NCI-H345 (cell line): ENCODE measurements around the gene MIEF1.
A peak's percentile ranks its signal among the peaks of the same experiment; 100 is the strongest.

ENCODE experiments used
- DNase-seq: peaks from one replicate; lab custom pipeline; 2025; lab: John Stamatoyannopoulos, UW

Gene MIEF1

DNA sequence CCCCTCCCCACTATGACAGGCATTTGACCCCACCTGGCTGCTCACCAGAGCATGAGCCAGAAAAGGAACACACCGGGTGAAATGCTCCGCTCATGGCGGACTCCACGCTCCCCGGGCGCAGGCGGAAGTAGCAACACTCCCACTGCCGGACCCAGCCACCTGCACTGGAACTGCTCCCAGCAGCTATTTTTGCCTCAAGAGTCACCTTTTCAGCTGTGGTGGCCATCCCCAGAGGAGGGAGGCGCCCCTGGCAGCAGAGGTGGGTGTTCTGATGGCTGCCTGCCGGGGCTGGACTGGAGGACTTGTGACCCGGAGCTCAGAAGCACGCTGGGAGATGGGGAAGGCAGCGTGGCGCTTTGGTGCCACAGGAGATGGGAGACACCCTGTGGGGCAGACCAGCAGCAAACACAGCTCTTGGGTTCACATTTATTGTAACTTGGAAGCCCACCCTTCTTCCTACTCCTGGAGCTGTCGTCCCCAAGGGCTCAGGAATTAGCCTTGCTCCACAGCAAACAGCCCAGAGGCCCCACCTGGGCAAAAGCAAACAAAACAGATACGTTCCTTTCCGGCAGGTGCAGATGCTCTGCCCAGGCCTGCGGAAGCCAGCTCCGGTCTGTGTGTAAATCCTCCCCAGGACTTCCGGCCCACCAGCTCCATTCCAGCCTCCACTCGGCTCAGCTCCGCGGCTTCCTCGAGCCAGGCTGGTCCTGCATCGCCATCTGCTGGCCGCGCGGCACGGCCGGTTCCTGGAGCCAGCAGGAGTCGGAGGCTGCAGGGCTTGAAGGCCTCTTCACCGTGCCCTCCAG is 26.8 kb downstream of the MIEF1 start:
- DNase-seq, result peak; percentile 94

DNA sequence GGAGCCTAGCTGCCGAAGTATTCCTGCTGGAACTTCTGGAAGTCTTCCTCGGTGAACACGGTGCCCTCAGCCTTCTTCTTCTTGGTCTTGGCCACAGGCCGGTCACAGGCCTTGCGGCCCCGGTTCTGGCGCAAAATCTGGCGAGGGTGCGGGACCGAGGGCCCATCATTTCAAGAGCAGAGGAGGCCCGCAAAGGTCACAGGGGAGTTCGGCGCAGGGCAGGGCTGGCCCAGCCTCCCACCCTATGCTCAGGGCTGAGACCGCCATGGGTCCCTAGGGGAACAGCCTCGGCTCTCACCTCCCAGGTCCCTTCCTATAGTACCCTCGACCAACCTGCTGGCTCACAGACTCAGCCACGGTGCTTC is 27.4 kb downstream of the MIEF1 start:
- DNase-seq, result no peak

DNA sequence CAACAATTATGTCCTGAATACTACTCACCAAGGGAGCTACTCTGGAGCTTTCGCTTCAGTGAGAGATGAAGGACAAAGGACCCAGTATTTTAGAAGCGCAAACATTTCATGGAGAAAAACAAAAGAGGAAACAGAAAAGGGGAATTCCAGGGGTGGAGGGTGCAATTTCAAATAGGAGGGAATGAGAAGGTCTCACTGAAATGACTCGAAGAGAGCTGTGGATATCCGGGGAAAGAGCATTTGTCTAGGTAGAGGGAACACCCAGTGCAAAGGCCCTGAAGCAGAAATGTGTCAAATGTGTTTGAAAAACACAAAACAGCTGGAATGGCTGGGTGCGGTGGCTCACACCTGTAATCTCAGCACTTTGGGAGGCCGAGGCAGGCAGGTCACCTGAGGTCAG is 28.0 kb downstream of the MIEF1 start:
- DNase-seq, result no peak

DNA sequence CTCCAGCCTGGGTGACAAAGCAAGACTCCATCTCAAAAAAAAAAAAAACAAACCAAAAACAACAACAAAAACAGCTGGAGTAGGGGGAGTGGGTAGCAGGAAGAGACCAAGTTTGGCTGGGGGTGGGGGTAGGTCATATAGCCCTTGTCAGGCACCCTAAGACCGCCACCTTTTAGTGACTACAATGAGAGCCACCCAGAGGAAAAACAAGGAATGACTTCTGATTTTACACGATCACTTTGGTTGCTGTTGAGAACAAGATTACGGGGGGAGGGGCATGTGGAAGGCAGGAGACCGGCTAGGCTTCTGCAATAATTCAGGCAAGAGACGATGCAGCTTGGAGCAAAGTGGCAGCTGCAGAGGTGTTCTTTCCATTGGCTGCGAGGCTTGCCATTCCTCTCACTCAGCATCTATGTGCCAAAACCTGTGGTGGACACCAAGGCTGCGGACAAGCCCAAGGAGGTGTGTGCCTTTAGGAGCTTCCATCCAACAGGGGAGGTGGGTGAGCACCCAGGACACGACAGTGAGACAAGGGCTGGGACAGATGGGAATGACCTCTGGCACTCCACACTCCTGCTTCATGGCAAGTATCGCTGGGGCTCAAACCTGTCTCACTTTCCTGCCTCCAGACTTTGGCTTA is 28.7 kb downstream of the MIEF1 start:
- DNase-seq, result no peak

DNA sequence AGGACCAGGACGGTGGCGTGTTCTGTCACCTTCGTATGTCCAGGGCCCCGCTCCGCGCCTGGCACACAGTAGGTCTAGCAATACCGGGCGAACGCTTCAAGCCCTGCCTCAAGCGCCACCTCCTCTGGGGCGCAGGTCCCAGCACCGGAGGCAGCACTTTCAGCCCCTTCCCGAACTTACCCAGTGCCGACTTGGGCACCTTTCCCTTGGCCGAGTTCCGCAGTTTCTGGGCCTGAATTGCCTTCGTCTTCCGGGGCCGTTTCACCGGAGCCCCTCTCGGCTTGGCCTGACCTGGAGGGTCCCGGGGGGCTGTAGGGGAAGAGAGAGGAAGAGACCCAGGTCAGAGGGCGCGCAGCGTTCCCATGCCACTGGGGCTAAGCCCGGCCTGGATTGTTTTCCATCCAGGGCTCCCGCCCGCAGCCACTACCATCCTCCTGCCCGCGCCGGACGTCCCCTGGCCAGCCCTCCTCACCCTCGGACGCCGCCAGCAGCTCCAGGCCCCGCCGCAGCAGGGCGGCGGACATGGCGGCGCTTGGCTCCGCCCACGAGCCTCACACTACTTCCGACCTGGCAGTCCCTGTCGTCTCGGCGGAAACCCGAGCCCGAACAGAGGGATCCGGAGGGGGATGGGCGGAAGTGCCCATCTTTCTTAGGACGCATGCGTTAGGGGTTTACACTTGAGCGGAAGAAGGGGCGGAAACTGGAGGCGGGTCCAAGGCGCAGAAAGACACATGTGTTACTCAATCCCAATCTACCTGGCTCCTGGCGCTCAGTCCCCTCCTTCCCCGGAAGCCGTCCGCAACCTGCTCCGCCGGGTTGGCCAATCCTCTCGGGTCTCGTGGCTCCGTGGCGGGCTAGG is 30.4 kb downstream of the MIEF1 start, which contains the start of gene RPS19BP1:
Gene RPS19BP1, minus strand, starts transcription at position 534 of the 859 bp plus-strand sequence. Its CDS starts 10 bp downstream, at position 524.
- peak; percentile 98 for DNase-seq

DNA sequence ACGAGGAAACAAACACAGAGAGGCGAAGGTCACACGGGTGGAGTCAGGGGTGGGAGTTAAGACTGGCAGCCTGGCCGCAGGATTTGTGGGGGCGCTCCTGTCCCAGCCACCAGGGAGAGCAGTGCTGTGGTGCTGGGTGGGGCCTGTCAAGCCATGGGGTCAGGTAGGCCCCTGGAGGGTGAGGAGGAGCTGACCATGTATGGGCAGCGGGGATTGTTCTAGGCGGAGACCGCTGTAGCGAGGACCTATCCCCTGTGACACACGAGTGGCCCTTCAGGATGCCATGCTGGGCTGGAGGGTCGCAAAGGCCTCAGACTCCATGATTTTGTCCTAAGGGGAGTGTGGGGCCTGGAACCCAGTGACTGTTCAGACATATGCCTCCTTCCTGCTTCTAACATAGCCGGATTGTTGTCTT is 32.0 kb downstream of the MIEF1 start:
- DNase-seq, result no peak

DNA sequence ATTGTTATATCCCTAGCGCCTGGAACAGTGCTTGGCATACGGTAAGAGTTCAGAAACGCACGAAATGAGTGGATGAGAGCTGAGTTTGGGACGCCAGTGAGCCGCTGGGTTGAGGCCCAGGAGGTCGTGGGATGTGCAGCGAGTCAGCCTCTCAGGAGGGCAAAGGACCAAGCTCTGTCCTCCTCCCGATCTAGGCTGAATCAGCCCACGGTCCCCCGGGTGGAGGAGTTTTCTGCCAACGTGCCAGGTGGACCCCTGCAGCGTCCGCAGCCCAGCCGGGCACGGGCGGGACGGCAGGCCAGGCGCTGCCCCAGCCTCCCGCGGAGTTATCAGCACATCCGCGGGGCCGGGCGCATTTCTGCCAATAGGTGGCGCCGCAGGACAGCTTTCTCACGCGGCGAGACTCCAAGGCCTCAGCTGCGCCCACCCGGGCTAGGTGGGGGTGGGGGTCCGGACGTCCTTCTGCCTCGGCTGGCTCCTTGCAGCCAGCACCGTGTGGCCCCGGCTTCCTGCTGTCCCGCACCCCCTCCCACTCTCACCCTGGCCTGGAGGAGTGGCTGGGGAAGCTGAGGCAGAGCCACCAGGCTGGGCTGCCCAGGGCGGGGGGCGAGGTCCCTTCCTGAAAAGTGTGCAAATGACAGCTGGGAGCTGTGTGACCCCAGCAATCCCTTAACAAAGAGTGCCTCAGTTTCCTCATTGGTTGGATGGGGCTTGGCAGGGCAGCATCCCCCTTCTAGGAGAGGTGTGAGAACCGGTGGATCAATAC is 32.7 kb downstream of the MIEF1 start:
- peak; percentile 61 for DNase-seq

DNA sequence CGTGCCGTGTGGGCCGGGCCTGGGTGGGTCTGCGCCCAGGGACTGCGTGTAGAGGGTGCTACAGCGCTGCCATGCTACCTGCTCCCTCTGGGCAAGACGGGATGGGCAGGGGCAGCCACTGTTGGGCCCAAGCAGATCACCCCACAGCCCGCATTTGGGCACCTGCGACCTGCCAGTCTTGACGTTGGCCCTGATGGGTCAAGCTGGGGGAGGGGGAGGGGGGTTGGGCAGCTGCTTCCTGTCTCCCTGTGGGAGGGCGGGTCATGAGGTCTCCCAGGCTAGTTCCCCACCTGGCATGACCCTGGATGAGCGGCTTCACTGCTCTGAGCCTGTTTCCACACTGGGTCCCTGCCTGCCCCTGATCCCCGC is 33.3 kb downstream of the MIEF1 start:
- no peak for DNase-seq

DNA sequence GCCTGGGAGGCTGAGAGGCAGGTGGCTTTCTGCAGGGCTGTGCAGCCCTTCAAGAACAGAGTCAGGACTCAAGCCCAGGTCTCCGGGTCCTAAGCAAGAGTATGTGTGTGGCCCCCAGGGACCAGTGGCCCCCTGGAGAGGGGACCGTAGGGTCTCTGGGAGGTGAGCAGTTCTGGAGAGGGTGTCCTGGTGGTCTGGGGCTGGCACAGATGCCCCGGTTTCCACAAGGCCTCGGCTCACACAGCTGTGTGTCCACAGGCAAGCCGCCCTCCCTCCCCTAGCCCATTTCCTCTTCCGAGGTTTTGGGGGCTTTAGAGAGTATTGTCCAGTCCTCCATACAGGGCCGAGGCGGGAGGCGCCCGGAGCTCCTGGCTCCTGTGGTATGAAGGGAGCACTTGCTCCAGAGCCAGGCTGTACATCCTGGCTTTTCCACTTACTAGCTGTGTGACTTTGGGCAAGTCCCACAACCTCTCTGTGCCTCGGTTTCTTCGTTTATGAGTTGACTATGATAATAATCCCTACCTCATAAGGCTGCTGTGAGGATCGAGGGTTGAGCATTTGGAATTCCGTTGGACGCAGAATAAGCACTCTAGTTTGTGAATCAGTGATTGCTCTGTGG is 33.9 kb downstream of the MIEF1 start:
- DNase-seq, result no peak

DNA sequence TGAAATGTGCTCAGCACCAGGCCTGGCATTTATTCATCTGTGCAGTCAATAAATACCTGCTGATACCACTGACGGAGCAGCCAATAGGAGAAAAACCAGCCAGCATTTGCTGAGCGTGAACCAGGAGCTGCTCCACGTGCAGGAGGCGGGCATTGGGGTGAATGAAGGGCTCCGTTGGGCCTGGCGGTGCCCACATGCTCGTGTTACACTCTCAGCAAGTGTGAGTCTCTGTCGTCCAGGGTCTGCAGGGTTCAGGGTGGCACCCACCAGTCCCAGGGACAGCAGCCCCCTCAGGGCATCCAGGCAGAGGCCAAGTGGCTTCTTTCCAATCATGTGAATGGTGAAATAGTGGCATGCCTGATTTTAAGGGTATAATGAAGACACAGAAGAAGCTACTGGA is 34.6 kb downstream of the MIEF1 start:
- no peak for DNase-seq

DNA sequence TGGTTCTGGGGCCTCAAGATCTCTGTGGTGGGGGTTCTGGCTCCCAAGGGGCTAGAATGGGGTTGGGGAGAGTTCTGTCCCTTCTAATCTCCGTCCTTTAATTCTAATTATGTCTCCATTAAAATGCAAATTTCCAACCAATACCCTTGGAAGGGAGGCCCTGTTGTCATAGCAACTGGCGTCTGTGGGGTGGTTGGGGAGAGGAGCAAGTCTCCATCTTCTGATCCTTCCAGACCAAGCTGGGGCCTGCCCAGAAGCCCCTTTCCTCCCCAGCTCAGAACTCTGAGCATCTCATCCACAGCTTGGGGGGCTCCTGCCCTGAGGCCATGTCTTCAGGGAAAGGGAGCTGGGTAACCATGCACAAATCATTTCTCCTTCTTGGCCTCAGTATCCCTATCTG is 35.9 kb downstream of the MIEF1 start:
- DNase-seq, result no peak

DNA sequence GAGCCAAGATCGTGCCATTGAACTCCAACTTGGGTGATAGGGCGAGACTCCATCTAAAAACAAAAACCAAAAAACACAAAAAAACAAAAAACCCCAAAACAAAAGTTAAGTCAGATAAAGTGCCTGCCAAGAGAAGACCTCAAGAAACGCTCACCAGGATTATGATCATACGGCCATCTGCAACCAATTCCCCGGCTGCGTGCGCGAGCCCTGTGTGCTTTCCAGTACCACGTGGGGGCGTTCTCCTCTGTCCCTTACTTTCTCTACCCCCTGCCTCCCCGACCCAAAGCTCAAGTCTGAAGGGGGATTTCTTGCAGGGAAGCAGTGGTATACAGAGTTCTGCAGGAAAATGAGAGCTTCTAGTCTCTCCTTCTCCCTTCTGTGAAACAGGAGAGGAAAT is 41.0 kb downstream of the MIEF1 start:
- DNase-seq, result no peak

DNA sequence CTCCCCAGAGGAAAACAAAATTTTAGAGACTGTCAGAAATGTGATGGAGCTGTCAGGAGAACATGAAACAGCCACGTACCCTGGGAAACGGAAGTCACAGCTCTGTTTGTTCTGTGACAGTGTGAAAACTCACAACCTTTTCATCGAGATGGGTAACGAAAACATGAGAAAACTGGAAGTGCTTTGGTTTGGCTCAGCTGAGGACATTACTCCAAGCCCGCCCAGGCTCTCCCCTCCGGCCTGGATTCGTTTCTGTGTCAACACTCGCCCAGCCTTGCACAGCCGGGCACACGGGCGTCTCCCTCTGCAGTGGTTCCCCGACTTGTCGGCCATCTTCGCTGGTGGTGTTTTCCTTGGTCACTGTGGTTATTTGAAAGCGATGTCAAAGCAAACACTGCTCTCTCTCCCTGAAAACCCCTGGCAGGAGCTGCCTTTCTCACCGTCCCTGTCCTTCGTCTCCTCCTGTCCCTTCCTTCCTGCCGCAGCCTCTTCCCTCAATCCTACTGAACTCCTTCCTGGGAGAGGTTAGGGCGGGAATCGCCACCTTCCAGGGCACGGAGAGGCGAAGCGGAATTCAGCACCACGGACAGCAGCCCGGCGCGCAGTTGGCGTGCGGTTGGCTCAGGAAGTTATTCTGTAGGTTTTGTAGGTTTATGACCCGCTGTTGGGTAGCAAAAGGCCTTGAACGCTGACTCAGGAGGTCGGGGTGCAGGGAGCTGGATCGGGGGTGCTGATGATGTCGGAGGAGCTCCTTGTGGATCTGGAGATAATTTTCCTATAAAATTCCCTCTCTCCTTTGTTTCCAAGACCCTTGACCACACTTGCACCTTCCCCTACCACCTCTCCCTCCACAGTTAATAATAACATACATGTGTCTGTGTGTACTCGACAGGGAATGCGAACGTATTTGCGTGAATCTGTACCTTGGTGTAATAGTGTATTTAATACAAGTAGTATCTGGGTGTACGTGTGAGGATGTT is 43.6 kb downstream of the MIEF1 start:
- DNase-seq, result no peak

DNA sequence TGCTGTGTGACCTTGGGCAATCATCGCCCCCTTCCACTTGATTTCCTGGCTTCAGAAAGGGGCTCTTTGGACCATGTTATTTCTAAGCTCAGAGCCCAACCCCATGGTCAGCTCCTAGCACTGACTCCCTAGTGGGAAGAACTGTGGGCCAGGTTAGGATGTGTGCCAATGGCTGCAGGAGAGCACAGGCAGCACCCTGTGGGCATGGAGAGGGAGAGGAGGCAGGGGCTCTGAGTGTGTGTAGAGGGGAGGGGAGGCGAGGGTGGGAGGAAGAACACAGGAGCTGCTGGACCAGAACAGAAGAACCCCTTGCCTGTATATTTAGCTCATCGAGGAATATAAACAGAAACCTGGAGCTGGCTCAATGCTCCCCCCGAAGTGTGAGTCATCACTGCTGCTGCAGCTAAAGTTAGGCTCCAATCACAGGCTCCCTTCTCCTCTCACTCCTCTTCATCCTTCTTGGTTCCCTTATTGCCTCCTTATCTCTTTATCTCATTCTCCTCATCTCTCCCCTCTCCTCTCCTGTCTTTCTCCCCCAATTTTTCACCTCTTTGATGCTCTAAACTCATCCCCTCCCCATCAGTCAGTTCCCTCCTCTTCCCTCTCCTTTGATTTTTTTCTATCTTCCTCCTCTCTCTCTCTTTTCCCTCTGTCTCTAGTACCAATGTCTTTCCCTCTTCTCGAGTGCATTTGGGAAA is 44.9 kb downstream of the MIEF1 start:
- no peak for DNase-seq

DNA sequence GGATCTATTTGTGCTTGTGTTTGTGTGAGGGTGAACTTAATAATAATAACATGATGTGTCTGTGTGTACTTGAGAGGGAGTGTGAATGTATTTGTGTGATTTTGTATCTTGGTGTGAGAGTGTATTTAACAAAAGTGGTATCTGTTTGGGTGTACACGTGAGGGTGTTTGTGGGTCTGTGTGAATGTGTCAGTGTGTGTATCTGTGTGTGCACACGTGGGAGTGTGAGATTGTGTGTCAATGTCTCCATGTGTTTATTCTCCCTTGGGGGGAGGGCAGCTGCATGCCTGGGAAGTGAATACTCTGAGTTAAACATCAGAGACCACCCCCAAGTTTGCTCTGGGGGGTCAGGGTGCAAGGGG is 45.5 kb downstream of the MIEF1 start:
- no peak for DNase-seq

DNA sequence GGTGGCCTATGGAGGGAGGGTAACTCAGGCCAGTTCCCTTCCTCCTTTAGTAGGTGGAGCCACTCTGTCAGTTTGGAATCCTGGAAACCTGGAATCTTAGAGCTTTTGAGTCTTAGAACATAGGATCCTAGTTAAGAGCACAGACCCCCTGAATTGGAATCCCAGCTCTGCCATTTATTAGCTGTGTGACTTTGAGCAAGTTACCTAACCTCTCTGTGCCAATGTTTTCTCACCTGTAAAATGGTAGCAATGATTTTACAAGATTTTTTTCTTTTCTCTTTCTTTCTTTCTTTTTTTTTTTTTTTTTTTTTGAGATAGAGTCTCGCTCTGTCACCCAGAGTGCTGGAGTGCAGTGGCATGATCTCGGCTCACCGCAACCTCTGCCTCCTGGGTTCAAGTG is 51.3 kb downstream of the MIEF1 start:
- DNase-seq, result no peak

DNA sequence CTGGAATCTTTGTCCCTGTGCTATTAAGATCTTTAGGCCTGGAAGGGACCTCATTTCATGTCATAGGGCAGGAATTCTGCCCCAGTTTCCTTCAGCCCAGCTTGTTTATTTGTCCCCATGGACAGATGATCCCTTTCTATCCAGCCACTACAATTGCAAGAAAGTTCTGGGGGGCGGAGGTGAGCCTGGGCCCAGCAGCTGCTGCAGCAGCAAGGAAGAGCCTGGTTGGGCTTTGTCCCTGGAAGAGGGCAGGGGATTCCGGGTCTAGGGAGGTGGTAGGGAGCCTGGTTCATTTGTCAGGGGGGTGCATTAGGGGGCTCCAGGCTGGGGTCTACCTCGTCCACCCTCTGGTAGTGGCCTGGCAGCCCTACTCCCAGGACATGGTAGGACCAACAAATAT is 52.1 kb downstream of the MIEF1 start:
- no peak for DNase-seq

DNA sequence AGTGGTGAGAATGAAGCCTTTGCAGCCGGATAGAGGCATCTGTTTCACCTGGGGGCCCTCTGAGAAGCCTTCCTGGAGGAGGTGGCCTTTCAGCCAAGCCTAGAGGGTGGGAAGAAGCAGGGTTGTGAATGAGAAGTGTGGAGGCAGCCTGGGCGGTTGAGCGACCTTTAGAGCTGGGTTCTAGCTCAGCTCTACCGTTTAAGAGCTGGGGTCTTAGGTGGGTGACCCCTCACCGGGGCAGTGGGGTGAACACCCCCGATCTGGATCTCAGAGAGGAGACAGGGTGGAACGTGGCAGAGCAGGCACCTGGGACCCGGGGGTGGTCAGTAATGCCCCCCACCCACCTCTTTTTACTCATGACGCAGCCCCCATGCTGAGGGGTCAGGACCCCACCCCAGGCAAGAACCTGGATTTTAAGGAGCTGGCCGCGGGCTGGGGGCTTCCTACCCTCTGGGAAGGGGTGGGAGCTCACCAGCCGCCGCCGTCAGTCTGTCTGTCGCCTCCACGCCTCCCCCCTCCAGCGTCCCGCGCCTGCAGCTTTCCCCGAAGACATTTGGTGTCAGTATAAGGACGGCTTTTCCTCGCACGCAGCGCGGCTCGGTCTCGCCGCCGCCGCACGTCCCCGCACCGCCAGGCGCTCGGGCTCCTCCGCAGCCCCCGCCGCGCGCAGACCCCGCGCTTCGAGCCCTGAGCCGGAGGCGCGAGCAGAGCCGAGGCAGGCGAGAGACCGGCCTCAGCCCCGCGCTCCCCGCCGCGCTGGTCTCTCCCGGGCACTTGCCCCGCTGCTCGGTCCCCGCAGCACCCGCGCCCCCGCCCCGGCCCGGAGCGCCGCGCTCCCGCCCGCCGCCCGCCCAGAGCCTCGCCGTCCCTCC is 55.1 kb downstream of the MIEF1 start:
- peak; percentile 17 for DNase-seq

DNA sequence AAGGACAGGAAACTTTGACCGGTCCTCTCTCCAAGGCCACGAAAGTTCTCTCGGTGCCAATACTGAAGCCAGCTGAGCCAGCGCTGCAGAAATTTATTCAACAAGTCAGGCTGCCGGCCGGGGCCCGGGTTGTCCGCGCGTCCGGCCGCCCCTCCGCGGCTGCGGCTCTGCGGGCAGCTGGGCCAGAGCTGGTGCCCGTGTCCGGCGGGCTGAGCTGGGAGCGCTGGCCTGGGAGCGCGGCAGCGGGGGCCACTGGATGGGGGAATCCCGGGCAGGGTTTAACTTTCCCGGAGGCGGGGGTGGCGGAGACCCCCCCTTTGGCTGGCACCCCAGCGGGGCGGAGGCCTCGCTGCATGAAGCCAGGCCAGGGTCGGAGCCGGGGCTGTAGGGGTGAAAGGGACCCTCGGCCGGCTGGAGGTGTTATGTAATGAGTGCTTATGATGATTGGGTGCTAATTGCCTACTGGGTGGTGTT is 56.2 kb downstream of the MIEF1 start:
- DNase-seq, result no peak
